ENCODE measurements around the gene DYRK1A. TPM values are rescaled to one million over a fixed set of nuclear protein-coding genes. Genes with fewer than 3 reads are reported as not detected.

The DYRK1A gene
- polyA plus RNA-seq, 1 donor (not counting 4 experiments of a cell fraction or from before 2014, with no cell fraction given): 25.3 TPM

- H3K27me3 ChIP-seq (ENCODE audit: control insufficient read depth, extremely low read depth, insufficient read depth, low read length): no peaks in the 10 kb centered on the region
- DNase-seq (ENCODE audit: low read depth, low spot score) (no peak), FAIRE-seq (no peak)
- peaks cover 15% of the 10 kb centered on the region for H3K4me1 ChIP-seq (ENCODE audit: control insufficient read depth, extremely low read depth, insufficient read depth, low read length)
- no peak overlapping the region for H3K4me3 ChIP-seq (ENCODE audit: control insufficient read depth in 2 of 3, extremely low read depth in 1 of 3, insufficient read depth in 2 of 3, low read depth in 1 of 3, low read length in 3 of 3)
- H3K27ac ChIP-seq (ENCODE audit: control insufficient read depth, insufficient read depth, low read length): no peak overlapping the region
- H3K9me3 ChIP-seq (ENCODE audit: control insufficient read depth, low read depth, low read length): no peaks in the 10 kb centered on the region
- no peaks in the 10 kb centered on the region for H3K36me3 ChIP-seq (ENCODE audit: control insufficient read depth in 2 of 2, extremely low read depth in 1 of 2, insufficient read depth in 2 of 2, low read length in 2 of 2)
- H3K79me2 ChIP-seq (ENCODE audit: control insufficient read depth, insufficient read depth, low read length): peaks cover 100% of the 10 kb centered on the region
- H4K20me1 ChIP-seq (ENCODE audit: control insufficient read depth, extremely low read depth, insufficient read depth, low read length): peaks cover 20% of the 10 kb centered on the region
- TF ChIP-seq CTCF (optimal IDR thresholded peaks at IDR 0.05 in 1 of 3, IDR thresholded peaks at IDR 0.05 in 1 of 3, conservative IDR thresholded peaks at IDR 0.05 in 1 of 3; ENCODE audit: extremely low read depth in 1 of 3, insufficient read depth in 2 of 3, low read length in 3 of 3): no peak
- no peak for TF ChIP-seq EZH2 (IDR thresholded peaks at IDR 0.05; ENCODE audit: low read length)
- no peak overlapping the region for H2AFZ ChIP-seq (ENCODE audit: control insufficient read depth, low read length)
- dilution Hi-C loops (cut with MboI; ENCODE audit: extremely low pct_ligation_motif_present, low sequenced_read_pairs): no loop called here
- H3K9ac ChIP-seq (ENCODE audit: control insufficient read depth, extremely low read depth, insufficient read depth, low read length): no peak overlapping the region
- peaks cover 3% of the 10 kb centered on the region for H3K9me1 ChIP-seq (ENCODE audit: control insufficient read depth, extremely low read depth, insufficient read depth, low read length)
- no peak overlapping the region for H3K4me2 ChIP-seq (ENCODE audit: control insufficient read depth, extremely low read depth, insufficient read depth, low read depth, low read length)
Measured at GRCh38 chr21:37383086-37383485, 16.5 kb downstream of the DYRK1A start.

- Histone ChIP-seq H2AFZ (ENCODE audit: control insufficient read depth, low read length) (no peak overlapping the region), H3K9me1 (ENCODE audit: control insufficient read depth, extremely low read depth, insufficient read depth, low read length) (peaks cover 3% of the 10 kb centered on the region), H3K4me3 (ENCODE audit: control insufficient read depth in 2 of 3, extremely low read depth in 1 of 3, insufficient read depth in 2 of 3, low read depth in 1 of 3, low read length in 3 of 3) (no peak overlapping the region), H3K4me2 (ENCODE audit: control insufficient read depth, extremely low read depth, insufficient read depth, low read depth, low read length) (no peak overlapping the region), H3K4me1 (ENCODE audit: control insufficient read depth, extremely low read depth, insufficient read depth, low read length) (peaks cover 15% of the 10 kb centered on the region), H3K27ac (ENCODE audit: control insufficient read depth, insufficient read depth, low read length) (no peak overlapping the region), H3K36me3 (ENCODE audit: control insufficient read depth in 2 of 2, extremely low read depth in 1 of 2, insufficient read depth in 2 of 2, low read length in 2 of 2) (no peaks in the 10 kb centered on the region), H3K9me3 (ENCODE audit: control insufficient read depth, low read depth, low read length) (no peaks in the 10 kb centered on the region), H3K9ac (ENCODE audit: control insufficient read depth, extremely low read depth, insufficient read depth, low read length) (no peak overlapping the region), H3K79me2 (ENCODE audit: control insufficient read depth, insufficient read depth, low read length) (peaks cover 99% of the 10 kb centered on the region), H3K27me3 (ENCODE audit: control insufficient read depth, extremely low read depth, insufficient read depth, low read length) (no peaks in the 10 kb centered on the region), H4K20me1 (ENCODE audit: control insufficient read depth, extremely low read depth, insufficient read depth, low read length) (peaks cover 18% of the 10 kb centered on the region)
- dilution Hi-C loops (cut with MboI; ENCODE audit: extremely low pct_ligation_motif_present, low sequenced_read_pairs): no loop called here
- DNase-seq (ENCODE audit: low read depth, low spot score) (no peak), FAIRE-seq (no peak)
- no peak for TF ChIP-seq EZH2 (IDR thresholded peaks at IDR 0.05; ENCODE audit: low read length)
- TF ChIP-seq CTCF (optimal IDR thresholded peaks at IDR 0.05 in 1 of 3, IDR thresholded peaks at IDR 0.05 in 1 of 3, conservative IDR thresholded peaks at IDR 0.05 in 1 of 3; ENCODE audit: extremely low read depth in 1 of 3, insufficient read depth in 2 of 3, low read length in 3 of 3): no peak
Measured at GRCh38 chr21:37383784-37384311, 17.3 kb downstream of the DYRK1A start.
